OCI-LY3 (cell line): ENCODE results near the gene PAPSS1.

Source experiments
- EZH2phosphoT487 ChIP-seq: fragments of 200-600 bp; shearing (Covaris generic); IDR thresholded peaks from 2 replicates; pipeline ENCODE4 v1.6.1; 2018; ENCODE audit warnings: antibody characterized with exemption, mixed run types, low read depth
- TF ChIP-seq, protein P1 (sequence below): fragments of 200-600, 300-600 bp; sonication (generic); IDR thresholded peaks from 2 replicates; pipeline ENCODE4 v1.5.1; 2014; ENCODE audit warnings: antibody characterized with exemption, low read length, low read depth

DNA sequence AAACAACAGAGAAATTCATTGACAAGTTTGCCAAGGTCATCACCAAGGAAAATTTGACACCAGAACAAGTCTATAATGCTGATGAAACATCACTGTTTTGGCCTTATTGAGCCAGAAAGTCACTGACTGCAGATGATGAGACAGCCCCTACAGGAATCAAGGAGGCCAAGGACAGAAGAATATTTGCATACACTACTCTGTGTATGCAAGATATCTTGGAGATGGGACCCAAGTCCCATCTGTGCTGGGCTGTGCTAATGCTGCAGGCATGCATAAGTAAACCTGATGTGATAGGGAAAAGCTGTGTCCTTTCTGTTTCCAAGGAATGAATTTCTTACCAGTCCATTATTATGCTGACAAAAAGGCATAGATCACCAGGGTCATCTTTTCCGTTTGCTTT, 126.8 kb downstream of the PAPSS1 start:
- TF ChIP-seq, protein P1, sequence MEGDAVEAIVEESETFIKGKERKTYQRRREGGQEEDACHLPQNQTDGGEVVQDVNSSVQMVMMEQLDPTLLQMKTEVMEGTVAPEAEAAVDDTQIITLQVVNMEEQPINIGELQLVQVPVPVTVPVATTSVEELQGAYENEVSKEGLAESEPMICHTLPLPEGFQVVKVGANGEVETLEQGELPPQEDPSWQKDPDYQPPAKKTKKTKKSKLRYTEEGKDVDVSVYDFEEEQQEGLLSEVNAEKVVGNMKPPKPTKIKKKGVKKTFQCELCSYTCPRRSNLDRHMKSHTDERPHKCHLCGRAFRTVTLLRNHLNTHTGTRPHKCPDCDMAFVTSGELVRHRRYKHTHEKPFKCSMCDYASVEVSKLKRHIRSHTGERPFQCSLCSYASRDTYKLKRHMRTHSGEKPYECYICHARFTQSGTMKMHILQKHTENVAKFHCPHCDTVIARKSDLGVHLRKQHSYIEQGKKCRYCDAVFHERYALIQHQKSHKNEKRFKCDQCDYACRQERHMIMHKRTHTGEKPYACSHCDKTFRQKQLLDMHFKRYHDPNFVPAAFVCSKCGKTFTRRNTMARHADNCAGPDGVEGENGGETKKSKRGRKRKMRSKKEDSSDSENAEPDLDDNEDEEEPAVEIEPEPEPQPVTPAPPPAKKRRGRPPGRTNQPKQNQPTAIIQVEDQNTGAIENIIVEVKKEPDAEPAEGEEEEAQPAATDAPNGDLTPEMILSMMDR, result no peak
- TF ChIP-seq EZH2phosphoT487, result no peak
